Naive B cell (primary cell): ENCODE data around the gene CLASP2. TPM values are rescaled to one million over a fixed set of nuclear protein-coding genes. Genes with fewer than 3 reads are reported as not detected.

ENCODE experiments used
- ATAC-seq, 2 donors: fragments of 150-1000 bp; cut with Tn5 transposase; 2 replicates each; pipeline ENCODE4 v1.10.0; 2021; ENCODE audit warnings: low read depth in 2 of 2, mild to moderate bottlenecking in 2 of 2, moderate library complexity in 2 of 2
- DNase-seq: peaks from one replicate; pipeline ENCODE4 v3.0.0; 2022
- H3K27ac Mint-ChIP-seq, 6 donors: one replicate each; pipeline ENCODE4 v1.8.0; 2020 to 2022; ENCODE audit warnings: mild to moderate bottlenecking in 6 of 6, mixed read lengths in 6 of 6, moderate library complexity in 5 of 6, inconsistent platforms in 2 of 6
- H3K27me3 Mint-ChIP-seq, 3 donors: one replicate each; pipeline ENCODE4 v1.8.0; 2021 to 2022; ENCODE audit warnings: mixed read lengths in 3 of 3, mild to moderate bottlenecking in 1 of 3
- H3K36me3 Mint-ChIP-seq, 2 donors: one replicate each; pipeline ENCODE4 v1.8.0; 2020 to 2022; ENCODE audit warnings: mixed read lengths in 2 of 2, inconsistent platforms in 1 of 2, mild to moderate bottlenecking in 1 of 2
- H3K4me1 Mint-ChIP-seq, 3 donors: one replicate each; pipeline ENCODE4 v1.8.0; 2020 to 2022; ENCODE audit warnings: mixed read lengths in 3 of 3, inconsistent platforms in 1 of 3, mild to moderate bottlenecking in 1 of 3, moderate library complexity in 1 of 3
- H3K4me3 Mint-ChIP-seq, 8 donors: one replicate each; pipeline ENCODE4 v1.8.0; 2020 to 2022; ENCODE audit warnings: mild to moderate bottlenecking in 8 of 8, mixed read lengths in 8 of 8, moderate library complexity in 8 of 8, inconsistent platforms in 2 of 8
- H3K9me3 Mint-ChIP-seq, 7 donors: one replicate each; pipeline ENCODE4 v1.8.0; 2020 to 2022; ENCODE audit warnings: mixed read lengths in 7 of 7, mild to moderate bottlenecking in 5 of 7, inconsistent platforms in 2 of 7, moderate library complexity in 1 of 7
- polyA plus RNA-seq, 6 donors: library from polyadenylated mRNA; unstranded; fragments of 300-500 nt; fragmentation: Illumina TruSeq; gene quantifications; one replicate each; pipeline ENCODE4 v1.2.3, GENCODE V29; 2021; ENCODE audit warnings: low read depth in 6 of 6

Gene CLASP2
- polyA plus RNA-seq, 6 donors from 2014 or later: 10.2 to 16.6 (median 14.3) TPM

- peaks cover 22 to 34% (median 32%) of the 10 kb centered on the region in 3 donors for H3K4me1 Mint-ChIP-seq
- H3K36me3 Mint-ChIP-seq: peaks cover 16 to 25% of the 10 kb centered on the region in 2 donors
- H3K4me3 Mint-ChIP-seq: no peak overlapping the region
- ATAC-seq (no peak), DNase-seq (no peak)
- H3K27ac Mint-ChIP-seq: peak overlapping the region; percentile 5 to 70 (median 42)
- no peaks in the 10 kb centered on the region for H3K27me3 Mint-ChIP-seq
- H3K9me3 Mint-ChIP-seq: peaks cover 0 to 16% (median 4%) of the 10 kb centered on the region in 7 donors
Observed at GRCh38 chr3:33544126-33544525, 173.9 kb downstream of the CLASP2 start.

- H3K27me3 Mint-ChIP-seq: no peaks in the 10 kb centered on the region
- ATAC-seq: no peak
- DNase-seq: no peak
- peaks cover 0 to 11% (median 4%) of the 10 kb centered on the region in 7 donors for H3K9me3 Mint-ChIP-seq
- H3K4me3 Mint-ChIP-seq: no peak overlapping the region
- H3K36me3 Mint-ChIP-seq: peaks cover 16 to 25% of the 10 kb centered on the region in 2 donors
- H3K4me1 Mint-ChIP-seq: peaks cover 22 to 34% (median 30%) of the 10 kb centered on the region in 3 donors
- H3K27ac Mint-ChIP-seq: peak overlapping the region in 5 of 6 donors; percentile 5 to 70 (median 54)
Observed at GRCh38 chr3:33543601-33544000, 174.5 kb downstream of the CLASP2 start.

GRCh38 chr3:33541918-33542317 lies 176.1 kb downstream of the CLASP2 start:
- Mint-ChIP-seq H3K4me3 (peak overlapping the region in 5 of 8 donors; percentile 27 to 61 (median 58)), H3K4me1 (peaks cover 22 to 34% (median 30%) of the 10 kb centered on the region in 3 donors), H3K9me3 (peaks cover 0 to 5% (median 0%) of the 10 kb centered on the region in 7 donors), H3K36me3 (peaks cover 19 to 25% of the 10 kb centered on the region in 2 donors), H3K27ac (peak overlapping the region in 2 of 6 donors; percentile 20 to 38), H3K27me3 (no peaks in the 10 kb centered on the region)
- ATAC-seq: peak in 1 of 2 donors; percentile 25
- no peak for DNase-seq

GRCh38 chr3:33538678-33539339 lies 179.2 kb downstream of the CLASP2 start:
- ATAC-seq (no peak), DNase-seq (no peak)
- H3K4me1 Mint-ChIP-seq: peaks cover 21 to 27% (median 24%) of the 10 kb centered on the region in 3 donors
- H3K27me3 Mint-ChIP-seq: no peaks in the 10 kb centered on the region
- peaks cover 19 to 33% of the 10 kb centered on the region in 2 donors for H3K36me3 Mint-ChIP-seq
- H3K27ac Mint-ChIP-seq: no peak overlapping the region
- no peak overlapping the region for H3K4me3 Mint-ChIP-seq
- no peaks in the 10 kb centered on the region for H3K9me3 Mint-ChIP-seq

- peak overlapping the region in 1 of 6 donors; percentile 44 for H3K27ac Mint-ChIP-seq
- peaks cover 26 to 37% of the 10 kb centered on the region in 2 donors for H3K36me3 Mint-ChIP-seq
Observed at GRCh38 chr3:33537133-33537532, 180.9 kb downstream of the CLASP2 start.

GRCh38 chr3:33526787-33527186 lies 191.3 kb downstream of the CLASP2 start:
- Mint-ChIP-seq H3K9me3 (peaks cover 16 to 29% (median 22%) of the 10 kb centered on the region in 7 donors), H3K36me3 (peaks cover 59 to 65% of the 10 kb centered on the region in 2 donors), H3K4me3 (peak overlapping the region in 1 of 8 donors; percentile 41), H3K27ac (no peak overlapping the region), H3K27me3 (no peaks in the 10 kb centered on the region), H3K4me1 (peaks cover 0 to 19% (median 0%) of the 10 kb centered on the region in 3 donors)
- ATAC-seq: no peak
- DNase-seq: no peak

More at GRCh38 chr3:33537133-33537532, 180.9 kb downstream of the CLASP2 start:
- DNase-seq: no peak
- peaks cover 0 to 1% (median 0%) of the 10 kb centered on the region in 7 donors for H3K9me3 Mint-ChIP-seq
- H3K4me1 Mint-ChIP-seq: peaks cover 8 to 14% (median 10%) of the 10 kb centered on the region in 3 donors
- H3K27me3 Mint-ChIP-seq: no peaks in the 10 kb centered on the region
- H3K4me3 Mint-ChIP-seq: no peak overlapping the region
- no peak for ATAC-seq

- Mint-ChIP-seq H3K9me3 (peaks cover 16 to 29% (median 22%) of the 10 kb centered on the region in 7 donors), H3K27me3 (no peaks in the 10 kb centered on the region), H3K4me3 (no peak overlapping the region), H3K4me1 (peaks cover 0 to 19% (median 3%) of the 10 kb centered on the region in 3 donors), H3K36me3 (peaks cover 52 to 58% of the 10 kb centered on the region in 2 donors), H3K27ac (no peak overlapping the region)
- ATAC-seq: no peak
- no peak for DNase-seq
Observed at GRCh38 chr3:33525232-33525631, 192.8 kb downstream of the CLASP2 start.

- peaks cover 0 to 19% (median 4%) of the 10 kb centered on the region in 3 donors for H3K4me1 Mint-ChIP-seq
- peaks cover 14 to 21% (median 17%) of the 10 kb centered on the region in 7 donors for H3K9me3 Mint-ChIP-seq
- ATAC-seq (no peak), DNase-seq (no peak)
- H3K27me3 Mint-ChIP-seq: no peaks in the 10 kb centered on the region
- H3K4me3 Mint-ChIP-seq: no peak overlapping the region
- peak overlapping the region in 1 of 6 donors; percentile 50 for H3K27ac Mint-ChIP-seq
- H3K36me3 Mint-ChIP-seq: peaks cover 44 to 47% of the 10 kb centered on the region in 2 donors
Observed at GRCh38 chr3:33523093-33523667, 194.9 kb downstream of the CLASP2 start.

- no peak overlapping the region for H3K4me3 Mint-ChIP-seq
- H3K9me3 Mint-ChIP-seq: peaks cover 7 to 16% (median 9%) of the 10 kb centered on the region in 7 donors
- no peak overlapping the region for H3K27ac Mint-ChIP-seq
- no peaks in the 10 kb centered on the region for H3K27me3 Mint-ChIP-seq
- peaks cover 0 to 11% (median 4%) of the 10 kb centered on the region in 3 donors for H3K4me1 Mint-ChIP-seq
- H3K36me3 Mint-ChIP-seq: peaks cover 45 to 46% of the 10 kb centered on the region in 2 donors
- DNase-seq: no peak
- ATAC-seq: no peak
Observed at GRCh38 chr3:33521736-33522135, 196.3 kb downstream of the CLASP2 start.

- ATAC-seq (no peak), DNase-seq (no peak)
- peaks cover 26 to 35% of the 10 kb centered on the region in 2 donors for H3K36me3 Mint-ChIP-seq
- H3K4me1 Mint-ChIP-seq: no peaks in the 10 kb centered on the region
- H3K27ac Mint-ChIP-seq: no peak overlapping the region
- no peaks in the 10 kb centered on the region for H3K9me3 Mint-ChIP-seq
- H3K4me3 Mint-ChIP-seq: peak overlapping the region in 1 of 8 donors; percentile 40
- H3K27me3 Mint-ChIP-seq: no peaks in the 10 kb centered on the region
Observed at GRCh38 chr3:33513262-33513863, 204.7 kb downstream of the CLASP2 start.

- Mint-ChIP-seq H3K27me3 (no peaks in the 10 kb centered on the region), H3K4me3 (peak overlapping the region in 1 of 8 donors; percentile 11), H3K36me3 (peaks cover 24 to 41% of the 10 kb centered on the region in 2 donors), H3K27ac (peak overlapping the region in 1 of 6 donors; percentile 9), H3K4me1 (no peaks in the 10 kb centered on the region), H3K9me3 (peaks cover 0 to 7% (median 0%) of the 10 kb centered on the region in 7 donors)
- no peak for ATAC-seq
- DNase-seq: no peak
Observed at GRCh38 chr3:33505027-33505426, 213.0 kb downstream of the CLASP2 start.

- H3K27ac Mint-ChIP-seq: no peak overlapping the region
- peaks cover under 1 to 20% of the 10 kb centered on the region in 2 donors for H3K36me3 Mint-ChIP-seq
- peaks cover 0 to 17% (median 3%) of the 10 kb centered on the region in 7 donors for H3K9me3 Mint-ChIP-seq
- no peak for ATAC-seq
- peaks cover 0 to 6% (median 4%) of the 10 kb centered on the region in 3 donors for H3K4me1 Mint-ChIP-seq
- H3K27me3 Mint-ChIP-seq: no peaks in the 10 kb centered on the region
- no peak for DNase-seq
- no peak overlapping the region for H3K4me3 Mint-ChIP-seq
Observed at GRCh38 chr3:33496449-33496848, 221.6 kb downstream of the CLASP2 start.

GRCh38 chr3:33491721-33492120 lies 226.3 kb downstream of the CLASP2 start:
- H3K27me3 Mint-ChIP-seq: no peaks in the 10 kb centered on the region
- no peak for ATAC-seq
- peaks cover 8 to 16% (median 8%) of the 10 kb centered on the region in 3 donors for H3K4me1 Mint-ChIP-seq
- H3K36me3 Mint-ChIP-seq: peaks cover 0 to 7% of the 10 kb centered on the region in 2 donors
- DNase-seq: no peak
- peak overlapping the region in 3 of 6 donors; percentile 3 to 60 (median 49) for H3K27ac Mint-ChIP-seq
- H3K9me3 Mint-ChIP-seq: peaks cover 0 to 2% (median 0%) of the 10 kb centered on the region in 7 donors
- H3K4me3 Mint-ChIP-seq: no peak overlapping the region
